Endothelial cell (in vitro differentiated cells): ENCODE data around the gene CTBP2. TPM values are rescaled to one million over a fixed set of nuclear protein-coding genes. Genes with fewer than 3 reads are reported as not detected.
A peak's percentile ranks its signal among the peaks of the same experiment; 100 is the strongest.

Source experiments
- DNase-seq: peaks from one replicate; pipeline ENCODE4 v3.0.0; 2021; ENCODE audit warnings: low spot score
- H3K27ac Mint-ChIP-seq: one replicate; pipeline ENCODE4 v1.8.0; 2021; ENCODE audit warnings: mixed read lengths, inconsistent platforms; ENCODE audit not compliant: unreplicated experiment
- H3K27me3 Mint-ChIP-seq: one replicate; pipeline ENCODE4 v1.8.0; 2021; ENCODE audit warnings: mild to moderate bottlenecking, moderate library complexity, mixed read lengths, inconsistent platforms; ENCODE audit not compliant: unreplicated experiment
- H3K36me3 Mint-ChIP-seq: one replicate; pipeline ENCODE4 v1.8.0; 2021; ENCODE audit warnings: mild to moderate bottlenecking, low read depth, mixed read lengths, inconsistent platforms; ENCODE audit not compliant: unreplicated experiment
- H3K4me1 Mint-ChIP-seq: one replicate; pipeline ENCODE4 v1.8.0; 2021; ENCODE audit warnings: mild to moderate bottlenecking, mixed read lengths, inconsistent platforms; ENCODE audit not compliant: unreplicated experiment
- H3K4me3 Mint-ChIP-seq: one replicate; pipeline ENCODE4 v1.8.0; 2021; ENCODE audit warnings: mild to moderate bottlenecking, mixed read lengths, inconsistent platforms; ENCODE audit not compliant: unreplicated experiment
- H3K9me3 Mint-ChIP-seq: one replicate; pipeline ENCODE4 v1.8.0; 2021; ENCODE audit warnings: mixed read lengths, inconsistent platforms; ENCODE audit not compliant: unreplicated experiment
- total RNA-seq: library from RNA; stranded (reverse); fragmentation: NEBNext Ultra II Directional; extraction: Animal tissue kit (Norgen Biotek cat#: 25700); gene quantifications from one replicate; pipeline ENCODE4 v1.2.1, GENCODE V29; 2021; ENCODE audit not compliant: unreplicated experiment
- TF ChIP-seq, protein P1 (sequence below): fragments of 200-600 bp; sonication (generic); IDR thresholded peaks from one replicate; pipeline ENCODE4 v1.5.0; 2021; ENCODE audit warnings: antibody characterized with exemption; ENCODE audit not compliant: unreplicated experiment

CTBP2 gene
- total RNA-seq, 1 donor from 2014 or later = 145 TPM

DNA sequence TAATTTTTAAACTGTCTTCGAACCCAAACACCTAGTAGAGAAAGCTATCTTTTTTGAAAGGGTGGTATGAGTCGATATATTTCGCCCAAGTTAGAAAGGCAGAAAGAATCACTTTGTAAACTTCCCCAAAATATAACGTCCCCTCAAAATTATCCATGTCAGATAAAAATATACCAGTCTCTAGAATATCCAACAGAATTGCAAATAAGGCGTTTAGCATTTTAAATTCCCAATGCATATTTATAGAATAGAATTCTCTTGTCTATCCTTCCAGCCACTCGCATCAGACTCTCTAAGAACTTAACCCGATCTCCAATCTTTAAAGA is 2.1 kb downstream of the CTBP2 start:
- Mint-ChIP-seq H3K9me3 (no peaks in the 10 kb centered on the region), H3K27me3 (peaks cover 11% of the 10 kb centered on the region), H3K27ac (peak overlapping the region; percentile 97), H3K36me3 (peaks cover 18% of the 10 kb centered on the region), H3K4me1 (peaks cover 51% of the 10 kb centered on the region), H3K4me3 (peak overlapping the region; percentile 99)
- TF ChIP-seq, protein P1, sequence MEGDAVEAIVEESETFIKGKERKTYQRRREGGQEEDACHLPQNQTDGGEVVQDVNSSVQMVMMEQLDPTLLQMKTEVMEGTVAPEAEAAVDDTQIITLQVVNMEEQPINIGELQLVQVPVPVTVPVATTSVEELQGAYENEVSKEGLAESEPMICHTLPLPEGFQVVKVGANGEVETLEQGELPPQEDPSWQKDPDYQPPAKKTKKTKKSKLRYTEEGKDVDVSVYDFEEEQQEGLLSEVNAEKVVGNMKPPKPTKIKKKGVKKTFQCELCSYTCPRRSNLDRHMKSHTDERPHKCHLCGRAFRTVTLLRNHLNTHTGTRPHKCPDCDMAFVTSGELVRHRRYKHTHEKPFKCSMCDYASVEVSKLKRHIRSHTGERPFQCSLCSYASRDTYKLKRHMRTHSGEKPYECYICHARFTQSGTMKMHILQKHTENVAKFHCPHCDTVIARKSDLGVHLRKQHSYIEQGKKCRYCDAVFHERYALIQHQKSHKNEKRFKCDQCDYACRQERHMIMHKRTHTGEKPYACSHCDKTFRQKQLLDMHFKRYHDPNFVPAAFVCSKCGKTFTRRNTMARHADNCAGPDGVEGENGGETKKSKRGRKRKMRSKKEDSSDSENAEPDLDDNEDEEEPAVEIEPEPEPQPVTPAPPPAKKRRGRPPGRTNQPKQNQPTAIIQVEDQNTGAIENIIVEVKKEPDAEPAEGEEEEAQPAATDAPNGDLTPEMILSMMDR = no peak
- DNase-seq = no peak

DNA sequence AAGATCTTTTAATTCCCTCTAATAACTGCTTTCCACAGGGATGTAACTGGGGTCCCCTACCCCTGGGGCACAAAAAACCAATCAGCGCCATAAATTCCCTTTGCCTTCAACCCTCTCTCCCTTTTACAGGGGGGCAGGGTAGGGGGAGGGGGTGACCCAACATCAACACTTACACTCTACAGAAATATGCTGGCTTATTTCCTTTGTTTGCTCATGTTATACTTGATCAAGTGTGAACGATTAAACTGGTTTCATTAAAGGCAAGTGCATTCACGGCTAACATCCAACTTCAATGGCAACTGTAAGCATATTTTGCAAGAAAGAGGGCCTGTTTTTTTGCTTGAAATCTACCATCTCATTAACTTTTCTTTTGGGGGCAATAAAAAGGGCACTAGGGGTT is 2.9 kb downstream of the CTBP2 start:
- H3K36me3 Mint-ChIP-seq = peaks cover 17% of the 10 kb centered on the region
- H3K4me1 Mint-ChIP-seq = peaks cover 53% of the 10 kb centered on the region
- H3K9me3 Mint-ChIP-seq = no peaks in the 10 kb centered on the region
- peaks cover 6% of the 10 kb centered on the region for H3K27me3 Mint-ChIP-seq
- DNase-seq = no peak
- TF ChIP-seq, protein P1 = no peak
- peak overlapping the region; percentile 99 for H3K4me3 Mint-ChIP-seq
- peak overlapping the region; percentile 86 for H3K27ac Mint-ChIP-seq

DNA sequence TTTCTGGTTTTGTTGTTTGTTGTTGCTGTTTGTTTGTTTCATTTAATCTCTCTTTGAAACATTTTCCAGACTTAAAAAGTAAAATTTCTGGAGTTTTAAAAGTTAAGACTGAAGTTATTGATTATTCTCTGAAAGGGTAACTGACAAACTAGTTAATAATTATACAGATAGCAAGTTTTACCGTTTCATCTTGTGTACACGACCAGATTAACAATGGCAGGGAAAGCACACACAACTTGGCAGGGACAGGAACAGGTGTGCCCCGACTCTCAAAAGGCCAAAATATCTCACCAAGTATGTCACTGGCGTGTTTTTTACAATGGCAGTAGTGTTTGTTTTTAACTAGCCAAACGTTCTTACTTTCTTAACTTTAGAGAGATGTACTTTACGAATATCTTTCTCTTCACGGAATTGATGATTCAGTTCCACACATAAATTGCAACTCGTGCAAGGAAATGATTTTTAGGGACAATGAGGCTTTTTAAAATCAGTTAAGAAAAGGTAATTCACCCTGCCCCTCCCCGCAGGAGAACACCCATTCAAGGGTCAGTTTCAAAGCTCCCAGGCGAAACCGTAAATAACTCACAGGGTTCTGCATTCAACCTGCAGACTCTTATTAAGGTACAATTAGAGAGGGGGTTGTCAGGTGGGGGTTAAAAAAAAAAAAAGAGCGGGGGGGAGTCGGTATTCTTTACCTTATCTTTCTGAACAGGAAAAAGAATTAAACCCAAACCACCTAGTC is 3.5 kb downstream of the CTBP2 start:
- Mint-ChIP-seq H3K9me3 (no peaks in the 10 kb centered on the region), H3K27me3 (peaks cover 6% of the 10 kb centered on the region), H3K27ac (peak overlapping the region; percentile 86), H3K4me3 (peak overlapping the region; percentile 99), H3K36me3 (peaks cover 20% of the 10 kb centered on the region), H3K4me1 (peaks cover 57% of the 10 kb centered on the region)
- TF ChIP-seq, protein P1 = no peak
- no peak for DNase-seq

DNA sequence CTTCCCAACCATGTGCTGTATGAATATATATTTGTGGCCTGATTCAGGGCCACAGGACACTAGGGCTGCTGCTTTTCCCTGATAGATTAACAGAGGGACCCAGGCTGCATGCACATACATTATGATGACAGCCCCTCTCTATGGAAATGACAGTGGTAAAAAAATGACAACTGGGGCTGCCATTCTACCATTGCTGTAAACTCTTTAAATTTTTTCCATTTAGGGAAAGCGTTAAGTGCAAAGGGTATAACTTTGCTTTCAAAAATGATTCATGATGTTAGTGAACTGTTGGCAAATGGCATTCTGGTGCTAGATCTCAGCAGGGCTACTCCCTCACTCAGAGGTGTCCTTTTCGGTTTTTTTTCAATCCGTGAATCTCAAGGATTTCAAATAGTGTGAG is 4.2 kb downstream of the CTBP2 start:
- peak overlapping the region; percentile 74 for H3K27ac Mint-ChIP-seq
- H3K36me3 Mint-ChIP-seq = peaks cover 22% of the 10 kb centered on the region
- peaks cover 6% of the 10 kb centered on the region for H3K27me3 Mint-ChIP-seq
- H3K9me3 Mint-ChIP-seq = no peaks in the 10 kb centered on the region
- H3K4me3 Mint-ChIP-seq = peak overlapping the region; percentile 60
- TF ChIP-seq, protein P1 = no peak
- no peak for DNase-seq
- H3K4me1 Mint-ChIP-seq = peaks cover 59% of the 10 kb centered on the region

DNA sequence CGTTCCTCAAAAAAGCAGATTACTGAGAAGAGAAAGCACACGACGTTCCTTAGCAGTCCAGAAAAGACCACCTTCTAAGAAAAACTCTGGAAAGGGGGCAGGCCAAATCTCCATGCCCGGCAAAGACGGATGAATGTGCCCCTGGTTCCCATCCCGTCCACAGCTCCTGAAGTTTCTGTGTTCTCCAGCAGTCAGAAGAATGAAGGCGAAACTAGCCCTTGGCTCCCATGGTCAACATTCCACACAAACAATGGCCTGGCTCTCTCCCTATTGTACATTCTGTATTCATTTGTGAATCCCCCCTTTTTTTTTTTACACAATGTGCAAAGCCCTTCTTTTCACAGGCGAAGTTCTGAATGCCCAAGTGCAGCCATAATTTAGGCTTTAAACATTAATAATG is 5.3 kb downstream of the CTBP2 start:
- H3K27ac Mint-ChIP-seq = peak overlapping the region; percentile 93
- peaks cover 68% of the 10 kb centered on the region for H3K4me1 Mint-ChIP-seq
- H3K4me3 Mint-ChIP-seq = peak overlapping the region; percentile 75
- TF ChIP-seq, protein P1 = no peak
- no peaks in the 10 kb centered on the region for H3K9me3 Mint-ChIP-seq
- DNase-seq = no peak
- peaks cover 28% of the 10 kb centered on the region for H3K36me3 Mint-ChIP-seq
- peaks cover 8% of the 10 kb centered on the region for H3K27me3 Mint-ChIP-seq
